Lower lobe of right lung (tissue), 2 donors: Measurements from ENCODE around the gene THSD7A. TPM values are rescaled to one million over a fixed set of nuclear protein-coding genes. Genes with fewer than 3 reads are reported as not detected.

Experiments used
- ATAC-seq, 2 donors: fragments of 200-7000 bp; cut with Tn5 transposase; one replicate each; pipeline ENCODE4 v1.9.1; 2020 to 2022; ENCODE audit warnings: mild to moderate bottlenecking in 2 of 2, moderate library complexity in 2 of 2
- DNase-seq: peaks from one replicate; pipeline ENCODE4 v3.0.0-alpha.2; 2020
- H3K27ac ChIP-seq: fragments of 200-600 bp; one replicate; pipeline ENCODE4 v1.8.0; 2022
- H3K27me3 ChIP-seq: fragments of 200-600 bp; one replicate; pipeline ENCODE4 v1.8.0; 2022; ENCODE audit warnings: low read depth
- H3K36me3 ChIP-seq: fragments of 200-600 bp; one replicate; pipeline ENCODE4 v1.8.0; 2022; ENCODE audit warnings: mild to moderate bottlenecking
- H3K4me1 ChIP-seq: fragments of 200-600 bp; one replicate; pipeline ENCODE4 v1.8.0; 2022
- H3K4me3 ChIP-seq: fragments of 200-600 bp; one replicate; pipeline ENCODE4 v1.8.0; 2022; ENCODE audit warnings: mild to moderate bottlenecking
- H3K9me3 ChIP-seq: fragments of 200-600 bp; one replicate; pipeline ENCODE4 v1.8.0; 2022
- CTCF ChIP-seq: fragments of 200-600 bp; IDR thresholded peaks from one replicate; pipeline ENCODE4 v1.8.0; 2022; ENCODE audit warnings: antibody characterized with exemption, mild to moderate bottlenecking
- intact Hi-C: fragments of 100-400 bp; cut with DNase I; formaldehyde crosslinking; loops from one replicate; pipeline ENCODE4 v1.11.0; 2022
- total RNA-seq: library from RNA; stranded (reverse); fragmentation: NEBNext Ultra II Directional; extraction: Animal tissue kit (Norgen Biotek cat#: 25700); gene quantifications from one replicate; pipeline ENCODE4 v1.2.1, GENCODE V29; 2021
- donor health status: DM: no; HTN: yes; CAD: no; lungs with severe emphysema.

The THSD7A gene
- total RNA-seq, 1 donor from 2014 or later: 7.2 TPM

GRCh38 chr7:11336432-11336831 lies 495.6 kb downstream of the THSD7A start:
- no peak overlapping the region for H3K27ac ChIP-seq
- no peaks in the 10 kb centered on the region for H3K36me3 ChIP-seq
- H3K4me1 ChIP-seq: no peaks in the 10 kb centered on the region
- ATAC-seq: no peak
- H3K4me3 ChIP-seq: no peak overlapping the region
- no peak for DNase-seq
- no peaks in the 10 kb centered on the region for H3K9me3 ChIP-seq
- H3K27me3 ChIP-seq: no peaks in the 10 kb centered on the region
- intact Hi-C loops: no loop called here
- no peak for TF ChIP-seq CTCF

GRCh38 chr7:11335947-11336346 lies 496.1 kb downstream of the THSD7A start:
- H3K4me3 ChIP-seq: no peak overlapping the region
- H3K27me3 ChIP-seq: no peaks in the 10 kb centered on the region
- TF ChIP-seq CTCF: no peak
- H3K36me3 ChIP-seq: no peaks in the 10 kb centered on the region
- ATAC-seq (no peak), DNase-seq (no peak)
- no peaks in the 10 kb centered on the region for H3K4me1 ChIP-seq
- H3K27ac ChIP-seq: no peak overlapping the region
- intact Hi-C loops: no loop called here
- H3K9me3 ChIP-seq: no peaks in the 10 kb centered on the region

GRCh38 chr7:11332865-11333228 lies 499.2 kb downstream of the THSD7A start:
- no peak for TF ChIP-seq CTCF
- no peak overlapping the region for H3K4me3 ChIP-seq
- intact Hi-C loops: no loop called here
- no peaks in the 10 kb centered on the region for H3K4me1 ChIP-seq
- H3K27ac ChIP-seq: no peak overlapping the region
- H3K27me3 ChIP-seq: no peaks in the 10 kb centered on the region
- H3K36me3 ChIP-seq: no peaks in the 10 kb centered on the region
- no peak for DNase-seq
- H3K9me3 ChIP-seq: no peaks in the 10 kb centered on the region
- no peak for ATAC-seq

- no peaks in the 10 kb centered on the region for H3K27me3 ChIP-seq
- intact Hi-C loops: no loop called here
- H3K4me3 ChIP-seq: no peak overlapping the region
- no peaks in the 10 kb centered on the region for H3K4me1 ChIP-seq
- TF ChIP-seq CTCF: no peak
- no peak for DNase-seq
- no peak for ATAC-seq
- no peak overlapping the region for H3K27ac ChIP-seq
- no peaks in the 10 kb centered on the region for H3K9me3 ChIP-seq
- H3K36me3 ChIP-seq: no peaks in the 10 kb centered on the region
Observed at GRCh38 chr7:11332186-11332864, 499.7 kb downstream of the THSD7A start.

GRCh38 chr7:11331128-11332102 lies 500.6 kb downstream of the THSD7A start:
- no peak for TF ChIP-seq CTCF

More at GRCh38 chr7:11331128-11332102, 500.6 kb downstream of the THSD7A start:
- ATAC-seq: no peak
- intact Hi-C loops: no loop called here
- H3K4me3 ChIP-seq: no peak overlapping the region
- H3K27me3 ChIP-seq: no peaks in the 10 kb centered on the region
- H3K36me3 ChIP-seq: no peaks in the 10 kb centered on the region
- H3K4me1 ChIP-seq: no peaks in the 10 kb centered on the region
- no peak overlapping the region for H3K27ac ChIP-seq
- DNase-seq: no peak
- H3K9me3 ChIP-seq: no peaks in the 10 kb centered on the region
